T-helper 2 cell treated with Interferon-gamma antibody and Interleukin-4, amounts not matched to agents 5 μg/mL and 100 μg/mL, for 36 hours (primary cell): ENCODE data around the gene HHEX.

Experiments used
- DNase-seq: peaks from one replicate; pipeline ENCODE4 v3.0.0; 2021; ENCODE audit warnings: low spot score
- H3K27ac Mint-ChIP-seq: one replicate; pipeline ENCODE4 v1.8.0; 2021; ENCODE audit warnings: mild to moderate bottlenecking, mixed read lengths
- H3K27me3 Mint-ChIP-seq: one replicate; pipeline ENCODE4 v1.8.0; 2021; ENCODE audit warnings: low read depth, mixed read lengths
- H3K36me3 Mint-ChIP-seq: one replicate; pipeline ENCODE4 v1.8.0; 2021; ENCODE audit warnings: low read depth, mixed read lengths
- H3K4me1 Mint-ChIP-seq: one replicate; pipeline ENCODE4 v1.8.0; 2021; ENCODE audit warnings: low read depth, mixed read lengths
- H3K4me3 Mint-ChIP-seq: one replicate; pipeline ENCODE4 v1.8.0; 2022; ENCODE audit warnings: mild to moderate bottlenecking, moderate library complexity, mixed read lengths
- H3K9me3 Mint-ChIP-seq: one replicate; pipeline ENCODE4 v1.8.0; 2021; ENCODE audit warnings: mixed read lengths

The HHEX gene

GRCh38 chr10:92699193-92699517 is 9.4 kb downstream of the HHEX start:
- no peak for DNase-seq
- Mint-ChIP-seq H3K36me3 (no peaks in the 10 kb centered on the region), H3K27me3 (peaks cover 78% of the 10 kb centered on the region), H3K4me3 (peak overlapping the region; percentile 82), H3K27ac (no peak overlapping the region), H3K4me1 (peaks cover 21% of the 10 kb centered on the region), H3K9me3 (no peaks in the 10 kb centered on the region)

GRCh38 chr10:92699518-92700381 is 10.0 kb downstream of the HHEX start:
- peak; percentile 13 for DNase-seq
- Mint-ChIP-seq H3K4me3 (peak overlapping the region; percentile 82), H3K9me3 (no peaks in the 10 kb centered on the region), H3K27ac (no peak overlapping the region), H3K36me3 (no peaks in the 10 kb centered on the region), H3K4me1 (peaks cover 21% of the 10 kb centered on the region), H3K27me3 (peaks cover 73% of the 10 kb centered on the region)

DNA sequence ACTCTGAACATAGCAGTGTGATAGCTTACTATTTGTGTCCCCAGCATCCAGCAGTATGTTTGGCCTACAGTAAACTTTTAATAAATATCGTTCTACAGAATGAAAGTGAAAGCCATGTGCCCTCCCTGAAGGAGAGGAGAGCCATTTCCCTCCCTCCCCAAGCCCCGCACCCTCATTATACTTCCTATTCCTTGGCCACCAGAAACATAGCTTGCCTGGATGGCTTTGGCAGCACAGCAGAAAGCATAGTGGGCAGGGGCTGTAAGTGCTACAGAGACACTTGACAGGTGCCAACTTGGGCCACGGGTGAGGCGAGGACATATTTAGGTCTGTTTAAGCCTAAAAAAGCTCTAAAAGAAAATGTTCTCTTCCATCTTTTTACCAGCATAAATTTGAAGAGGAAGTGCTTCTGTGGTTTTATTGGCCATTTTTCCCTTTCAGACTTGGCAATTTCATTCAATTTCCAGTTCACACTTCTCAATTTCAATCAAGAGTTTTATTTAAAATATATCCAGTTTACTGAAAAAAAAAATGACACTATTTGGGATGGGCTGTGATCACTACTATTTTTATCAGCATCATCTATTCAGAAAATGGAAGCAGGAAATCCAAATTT is 12.7 kb downstream of the HHEX start:
- DNase-seq = no peak
- Mint-ChIP-seq H3K4me1 (peaks cover 19% of the 10 kb centered on the region), H3K36me3 (no peaks in the 10 kb centered on the region), H3K9me3 (no peaks in the 10 kb centered on the region), H3K4me3 (no peak overlapping the region), H3K27ac (no peak overlapping the region), H3K27me3 (peaks cover 65% of the 10 kb centered on the region)

- H3K27ac Mint-ChIP-seq = no peak overlapping the region
- no peaks in the 10 kb centered on the region for H3K36me3 Mint-ChIP-seq
- H3K4me1 Mint-ChIP-seq = peaks cover 8% of the 10 kb centered on the region
- peaks cover 40% of the 10 kb centered on the region for H3K27me3 Mint-ChIP-seq
- no peak for DNase-seq
- no peak overlapping the region for H3K4me3 Mint-ChIP-seq
- H3K9me3 Mint-ChIP-seq = peaks cover 4% of the 10 kb centered on the region
Observed at GRCh38 chr10:92712016-92712889, 22.5 kb downstream of the HHEX start.

- Mint-ChIP-seq H3K4me1 (peaks cover 8% of the 10 kb centered on the region), H3K27me3 (peaks cover 38% of the 10 kb centered on the region), H3K9me3 (peaks cover 4% of the 10 kb centered on the region), H3K36me3 (no peaks in the 10 kb centered on the region), H3K4me3 (no peak overlapping the region), H3K27ac (no peak overlapping the region)
- no peak for DNase-seq
Observed at GRCh38 chr10:92714152-92714845, 24.5 kb downstream of the HHEX start.

GRCh38 chr10:92714872-92715271 is 25.1 kb downstream of the HHEX start:
- Mint-ChIP-seq H3K4me1 (peaks cover 8% of the 10 kb centered on the region), H3K27me3 (peaks cover 39% of the 10 kb centered on the region), H3K36me3 (no peaks in the 10 kb centered on the region), H3K27ac (no peak overlapping the region), H3K9me3 (peaks cover 4% of the 10 kb centered on the region), H3K4me3 (no peak overlapping the region)
- no peak for DNase-seq

DNA sequence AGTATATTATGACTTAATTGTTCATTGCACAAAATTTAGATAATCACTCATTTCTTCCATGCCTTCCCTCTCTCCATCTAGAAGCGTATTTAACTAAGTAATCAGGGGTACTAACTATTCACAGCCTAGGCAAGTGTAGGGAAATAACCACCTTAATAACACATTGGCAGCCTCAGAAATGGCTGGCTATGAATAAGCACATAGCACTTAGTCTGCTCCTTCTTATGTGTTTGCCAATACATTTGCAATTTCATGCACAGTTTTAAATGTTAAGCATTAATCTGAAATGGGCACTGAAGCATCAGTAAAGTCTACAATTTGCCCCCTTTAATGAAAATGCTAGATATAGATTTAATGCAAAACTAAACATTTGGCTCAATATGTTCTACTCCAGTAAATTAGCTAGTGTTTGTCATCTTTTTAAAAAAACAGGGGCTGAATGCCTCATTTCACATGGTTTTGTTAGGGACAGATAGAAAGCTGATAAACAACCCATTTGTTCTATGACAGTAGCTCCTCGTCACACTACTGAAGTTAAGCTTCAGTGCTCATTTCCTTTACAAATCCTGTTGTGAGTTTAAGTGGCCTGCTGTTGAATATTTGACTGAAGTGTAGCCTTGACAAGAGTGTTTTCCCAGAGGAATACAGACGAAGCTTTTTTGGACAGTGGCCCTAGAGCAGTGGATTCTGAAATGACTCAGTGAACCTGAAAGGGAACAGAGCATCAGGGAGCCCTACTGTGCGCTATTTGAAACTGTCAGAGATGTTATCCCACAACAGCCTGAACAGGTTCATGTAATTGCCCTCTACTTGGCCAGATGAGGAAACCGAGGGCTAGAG is 30.5 kb downstream of the HHEX start:
- Mint-ChIP-seq H3K4me1 (no peaks in the 10 kb centered on the region), H3K27ac (no peak overlapping the region), H3K9me3 (no peaks in the 10 kb centered on the region), H3K27me3 (peaks cover 22% of the 10 kb centered on the region), H3K4me3 (no peak overlapping the region), H3K36me3 (no peaks in the 10 kb centered on the region)
- DNase-seq = no peak

- no peak for DNase-seq
- Mint-ChIP-seq H3K27me3 (peaks cover 23% of the 10 kb centered on the region), H3K4me1 (no peaks in the 10 kb centered on the region), H3K9me3 (no peaks in the 10 kb centered on the region), H3K4me3 (no peak overlapping the region), H3K27ac (no peak overlapping the region), H3K36me3 (no peaks in the 10 kb centered on the region)
Observed at GRCh38 chr10:92720831-92721165, 31.0 kb downstream of the HHEX start.

- no peak overlapping the region for H3K4me3 Mint-ChIP-seq
- no peaks in the 10 kb centered on the region for H3K9me3 Mint-ChIP-seq
- H3K36me3 Mint-ChIP-seq = no peaks in the 10 kb centered on the region
- H3K27ac Mint-ChIP-seq = no peak overlapping the region
- no peaks in the 10 kb centered on the region for H3K4me1 Mint-ChIP-seq
- peaks cover 25% of the 10 kb centered on the region for H3K27me3 Mint-ChIP-seq
- DNase-seq = no peak
Observed at GRCh38 chr10:92722349-92722748, 32.6 kb downstream of the HHEX start.

- H3K9me3 Mint-ChIP-seq = no peaks in the 10 kb centered on the region
- peaks cover 30% of the 10 kb centered on the region for H3K27me3 Mint-ChIP-seq
- H3K27ac Mint-ChIP-seq = no peak overlapping the region
- H3K36me3 Mint-ChIP-seq = no peaks in the 10 kb centered on the region
- no peak for DNase-seq
- H3K4me3 Mint-ChIP-seq = no peak overlapping the region
- H3K4me1 Mint-ChIP-seq = no peaks in the 10 kb centered on the region
Observed at GRCh38 chr10:92727141-92727540, 37.4 kb downstream of the HHEX start.

DNA sequence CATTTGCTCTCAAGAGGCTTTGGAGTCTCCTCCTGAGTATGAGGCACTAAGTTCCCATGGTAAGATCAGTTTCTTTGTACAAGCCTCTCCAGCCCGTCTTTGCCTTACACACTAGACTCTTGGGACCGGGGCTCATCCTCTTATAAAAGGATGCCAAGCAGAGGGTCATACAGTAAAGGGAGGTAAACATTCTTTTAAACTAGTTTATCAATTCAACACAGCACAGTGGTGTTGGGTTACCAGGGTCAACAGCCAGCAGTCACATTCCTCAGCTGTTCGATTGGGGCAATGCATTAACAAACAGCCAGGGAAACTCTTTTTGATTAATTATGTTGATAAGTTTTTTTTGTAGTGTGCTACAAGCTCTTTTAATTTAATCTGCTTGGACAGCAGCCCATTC is 37.8 kb downstream of the HHEX start:
- H3K9me3 Mint-ChIP-seq = no peaks in the 10 kb centered on the region
- no peak overlapping the region for H3K4me3 Mint-ChIP-seq
- peaks cover 30% of the 10 kb centered on the region for H3K27me3 Mint-ChIP-seq
- H3K27ac Mint-ChIP-seq = no peak overlapping the region
- no peaks in the 10 kb centered on the region for H3K4me1 Mint-ChIP-seq
- H3K36me3 Mint-ChIP-seq = no peaks in the 10 kb centered on the region
- no peak for DNase-seq

DNA sequence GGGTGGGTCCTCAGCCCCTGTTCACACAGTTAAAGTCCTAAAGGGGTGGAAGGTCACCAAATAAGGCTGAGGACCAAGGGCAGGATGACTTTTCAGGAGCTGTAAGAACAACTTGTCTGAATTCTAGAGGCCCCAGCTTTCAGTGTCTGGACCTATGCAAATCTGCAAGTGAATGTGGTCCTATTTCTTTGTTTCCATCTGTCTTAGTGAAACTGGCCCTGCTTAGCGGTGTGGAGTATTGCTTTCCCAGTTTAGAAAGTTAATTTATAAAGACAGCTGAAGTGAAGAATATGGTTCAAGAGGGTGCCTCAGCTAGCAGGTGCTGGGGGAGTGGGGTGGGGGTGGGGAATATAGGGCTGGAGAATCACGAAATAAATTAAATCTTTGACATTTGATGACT is 40.1 kb downstream of the HHEX start:
- H3K36me3 Mint-ChIP-seq = no peaks in the 10 kb centered on the region
- H3K4me3 Mint-ChIP-seq = no peak overlapping the region
- no peaks in the 10 kb centered on the region for H3K4me1 Mint-ChIP-seq
- no peaks in the 10 kb centered on the region for H3K9me3 Mint-ChIP-seq
- no peak for DNase-seq
- peaks cover 31% of the 10 kb centered on the region for H3K27me3 Mint-ChIP-seq
- no peak overlapping the region for H3K27ac Mint-ChIP-seq

- Mint-ChIP-seq H3K27ac (no peak overlapping the region), H3K27me3 (peaks cover 21% of the 10 kb centered on the region), H3K4me3 (no peak overlapping the region), H3K4me1 (no peaks in the 10 kb centered on the region), H3K36me3 (no peaks in the 10 kb centered on the region), H3K9me3 (no peaks in the 10 kb centered on the region)
- no peak for DNase-seq
Observed at GRCh38 chr10:92732958-92733357, 43.2 kb downstream of the HHEX start.
